Activated T-helper 1 cell treated with anti-CD3 and anti-CD28 coated beads, Interleukin-12 subunit alpha, Interleukin-12 subunit beta, Interleukin-2, Interleukin-4 antibody, amounts not matched to agents 30 ng/mL and 10 ng/mL and 1 ng/mL, durations not matched to agents 14 hours and 24 hours and 36 hours (primary cell): ENCODE data around the gene GYPB. TPM values are rescaled to one million over a fixed set of nuclear protein-coding genes. Genes with fewer than 3 reads are reported as not detected.
"Not testable (repeated sequence)": the region's sequence is repeated elsewhere in the genome, so short reads cannot be mapped to it uniquely, and the experiment has no call there.

Experiments used
- DNase-seq: peaks from one replicate; pipeline ENCODE4 v3.0.0; 2021; ENCODE audit warnings: low spot score
- H3K27ac Mint-ChIP-seq: one replicate; pipeline ENCODE4 v1.8.0; 2021; ENCODE audit warnings: mild to moderate bottlenecking, mixed read lengths
- H3K27me3 Mint-ChIP-seq: one replicate; pipeline ENCODE4 v1.8.0; 2022; ENCODE audit warnings: mild to moderate bottlenecking, moderate library complexity, mixed read lengths; ENCODE audit not compliant: insufficient read depth
- H3K36me3 Mint-ChIP-seq: one replicate; pipeline ENCODE4 v1.8.0; 2021; ENCODE audit warnings: low read depth, mixed read lengths
- H3K4me1 Mint-ChIP-seq: one replicate; pipeline ENCODE4 v1.8.0; 2021; ENCODE audit warnings: low read depth, mixed read lengths
- H3K4me3 Mint-ChIP-seq: one replicate; pipeline ENCODE4 v1.8.0; 2021; ENCODE audit warnings: mild to moderate bottlenecking, moderate library complexity, mixed read lengths
- H3K9me3 Mint-ChIP-seq: one replicate; pipeline ENCODE4 v1.8.0; 2021; ENCODE audit warnings: mixed read lengths
- intact Hi-C: fragments of 100-400 bp; cut with micrococcal nuclease; formaldehyde crosslinking; loops from one replicate; pipeline ENCODE4 v1.15.1; 2024
- total RNA-seq: library from RNA; stranded (reverse); gene quantifications from 2 replicates; pipeline ENCODE4 v1.2.3, GENCODE V29; 2022

The GYPB gene
- total RNA-seq, 1 donor from 2014 or later, result not detected

- H3K9me3 Mint-ChIP-seq, H3K27me3 Mint-ChIP-seq, DNase-seq, H3K4me1 Mint-ChIP-seq, H3K27ac Mint-ChIP-seq, intact Hi-C loops, H3K36me3 Mint-ChIP-seq, H3K4me3 Mint-ChIP-seq: not testable (repeated sequence)
Observed at GRCh38 chr4:144026682-144027081, 7.5 kb upstream of the GYPB start.

- not testable (repeated sequence) for H3K36me3 Mint-ChIP-seq, H3K27ac Mint-ChIP-seq, H3K27me3 Mint-ChIP-seq, H3K4me3 Mint-ChIP-seq, H3K4me1 Mint-ChIP-seq, DNase-seq, H3K9me3 Mint-ChIP-seq
- intact Hi-C loops, result loop anchor here (5.0 kb wide), 1 partner anchor 467 kb away; no protein-coding TSS in a partner anchor
Observed at GRCh38 chr4:144024399-144025053, 5.3 kb upstream of the GYPB start.

- intact Hi-C loops, result loop anchor here (5.0 kb wide), 1 partner anchor 466 kb away; no protein-coding TSS in a partner anchor
- H3K36me3 Mint-ChIP-seq, H3K27me3 Mint-ChIP-seq, H3K4me1 Mint-ChIP-seq, DNase-seq, H3K4me3 Mint-ChIP-seq, H3K9me3 Mint-ChIP-seq, H3K27ac Mint-ChIP-seq: not testable (repeated sequence)
Observed at GRCh38 chr4:144022772-144023400, 3.7 kb upstream of the GYPB start.

- not testable (repeated sequence) for H3K36me3 Mint-ChIP-seq, H3K4me3 Mint-ChIP-seq, DNase-seq, H3K4me1 Mint-ChIP-seq, H3K27me3 Mint-ChIP-seq, H3K27ac Mint-ChIP-seq, H3K9me3 Mint-ChIP-seq
- intact Hi-C loops, result loop anchor here (5.0 kb wide), 1 partner anchor 464 kb away; no protein-coding TSS in a partner anchor
Observed at GRCh38 chr4:144021336-144021990, 2.3 kb upstream of the GYPB start.

- H3K9me3 Mint-ChIP-seq, H3K36me3 Mint-ChIP-seq, H3K27me3 Mint-ChIP-seq, DNase-seq, intact Hi-C loops, H3K4me1 Mint-ChIP-seq, H3K4me3 Mint-ChIP-seq, H3K27ac Mint-ChIP-seq: not testable (repeated sequence)
Observed at GRCh38 chr4:144018223-144019000, 768 bp downstream of the GYPB start.

GRCh38 chr4:144017271-144017670, 1.9 kb downstream of the GYPB start:
- H3K4me3 Mint-ChIP-seq, H3K4me1 Mint-ChIP-seq, H3K27ac Mint-ChIP-seq, H3K36me3 Mint-ChIP-seq, DNase-seq, H3K9me3 Mint-ChIP-seq, intact Hi-C loops, H3K27me3 Mint-ChIP-seq: not testable (repeated sequence)

- H3K4me1 Mint-ChIP-seq, H3K27ac Mint-ChIP-seq, DNase-seq, H3K27me3 Mint-ChIP-seq, H3K4me3 Mint-ChIP-seq, H3K36me3 Mint-ChIP-seq, intact Hi-C loops, H3K9me3 Mint-ChIP-seq: not testable (repeated sequence)
Observed at GRCh38 chr4:144016057-144016605, 3.0 kb downstream of the GYPB start.

GRCh38 chr4:144014808-144015207, 4.4 kb downstream of the GYPB start:
- Mint-ChIP-seq H3K36me3 (no peaks in the 10 kb centered on the region), H3K27me3 (peaks cover 2% of the 10 kb centered on the region), H3K27ac (no peak overlapping the region), H3K9me3 (no peaks in the 10 kb centered on the region), H3K4me1 (no peaks in the 10 kb centered on the region), H3K4me3 (no peak overlapping the region)
- no peak for DNase-seq
- intact Hi-C loops, result no loop called here

GRCh38 chr4:144008602-144009001, 10.6 kb downstream of the GYPB start:
- H3K4me1 Mint-ChIP-seq, H3K36me3 Mint-ChIP-seq, DNase-seq, H3K27ac Mint-ChIP-seq, H3K4me3 Mint-ChIP-seq, H3K9me3 Mint-ChIP-seq, H3K27me3 Mint-ChIP-seq: not testable (repeated sequence)
- intact Hi-C loops, result loop anchor here (5.0 kb wide), 1 partner anchor 116 kb away; no protein-coding TSS in a partner anchor

GRCh38 chr4:144007960-144008359, 11.2 kb downstream of the GYPB start:
- not testable (repeated sequence) for H3K4me3 Mint-ChIP-seq, H3K27me3 Mint-ChIP-seq, H3K9me3 Mint-ChIP-seq, H3K27ac Mint-ChIP-seq, H3K36me3 Mint-ChIP-seq, DNase-seq, H3K4me1 Mint-ChIP-seq
- intact Hi-C loops, result loop anchor here (5.0 kb wide), 1 partner anchor 116 kb away; no protein-coding TSS in a partner anchor

- intact Hi-C loops, result loop anchor here (5.0 kb wide), 1 partner anchor 114 kb away; no protein-coding TSS in a partner anchor
- H3K4me1 Mint-ChIP-seq, H3K36me3 Mint-ChIP-seq, DNase-seq, H3K4me3 Mint-ChIP-seq, H3K27me3 Mint-ChIP-seq, H3K27ac Mint-ChIP-seq, H3K9me3 Mint-ChIP-seq: not testable (repeated sequence)
Observed at GRCh38 chr4:144006200-144006803, 12.9 kb downstream of the GYPB start.

GRCh38 chr4:144005558-144005953, 13.6 kb downstream of the GYPB start:
- not testable (repeated sequence) for H3K4me3 Mint-ChIP-seq, H3K9me3 Mint-ChIP-seq, H3K4me1 Mint-ChIP-seq, DNase-seq, H3K36me3 Mint-ChIP-seq, H3K27ac Mint-ChIP-seq, H3K27me3 Mint-ChIP-seq
- intact Hi-C loops, result loop anchor here (5.0 kb wide), 1 partner anchor 113 kb away; no protein-coding TSS in a partner anchor
